CD1c-positive myeloid dendritic cell (primary cell): ENCODE data around the gene ZNF880.
"Not testable (repeated sequence)": the region's sequence is repeated elsewhere in the genome, so short reads cannot be mapped to it uniquely, and the experiment has no call there.

Experiments
- DNase-seq: peaks from one replicate; pipeline ENCODE4 v3.0.0-alpha.2; 2016; ENCODE audit errors: extremely low spot score

Gene ZNF880

DNA sequence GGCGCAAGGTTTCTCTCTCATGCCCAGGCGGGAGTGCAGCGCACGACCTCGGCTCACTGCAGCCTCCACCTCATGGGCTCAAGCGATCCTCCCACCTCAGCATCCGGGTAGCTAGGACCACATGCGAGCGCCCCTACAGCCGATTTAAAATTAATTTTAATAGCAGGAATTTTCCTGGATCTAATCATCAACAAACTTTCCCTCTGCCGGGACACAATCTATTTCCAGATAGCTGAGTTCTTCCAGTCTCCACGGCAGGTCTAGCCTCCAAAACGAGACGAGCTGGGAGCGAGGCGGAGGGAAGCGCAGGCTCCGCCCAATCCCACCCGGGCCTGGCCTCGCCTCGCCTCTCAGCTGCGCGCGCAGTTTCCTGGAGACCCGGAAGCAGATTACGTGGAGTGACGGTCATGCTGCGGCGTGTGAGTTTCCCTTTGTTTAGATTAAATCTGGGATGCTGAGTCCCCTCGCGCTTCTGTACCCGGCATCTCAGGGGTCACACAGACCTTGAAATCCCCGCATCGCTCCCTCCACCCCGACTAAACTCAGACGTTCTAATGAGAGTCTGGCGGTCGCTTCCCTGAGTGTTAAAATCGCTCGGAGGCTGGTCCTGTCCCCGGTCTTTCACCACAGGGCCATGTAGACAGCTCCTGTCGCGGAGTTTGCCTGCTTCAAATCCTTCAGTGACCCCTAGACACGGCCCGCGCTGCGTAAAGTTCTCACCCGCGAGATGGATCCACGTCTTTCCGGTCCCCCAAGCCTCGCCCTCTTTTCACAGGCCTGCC, at the start of gene ZNF880:
TSS of gene ZNF880 (plus strand) at position 365 of the 782 bp plus-strand sequence. CDS start at position 408, 43 bp downstream.
- DNase-seq, result peak; percentile 95

DNA sequence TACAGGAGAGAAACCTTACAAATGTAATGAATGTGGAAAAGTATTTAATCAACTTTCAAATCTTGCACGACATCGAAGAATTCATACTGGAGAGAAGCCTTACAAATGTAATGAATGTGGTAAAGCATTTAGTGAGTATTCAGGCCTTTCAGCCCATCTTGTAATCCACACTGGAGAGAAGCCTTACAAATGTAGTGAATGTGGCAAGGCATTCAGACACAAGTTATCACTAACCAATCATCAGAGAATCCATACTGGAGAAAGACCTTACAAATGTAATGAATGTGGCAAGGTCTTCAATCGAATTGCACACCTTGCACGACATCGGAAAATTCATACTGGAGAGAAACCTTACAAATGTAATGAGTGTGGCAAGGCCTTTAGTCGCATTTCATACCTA, 47.3 kb upstream of the ZNF880 start:
- no peak for DNase-seq

DNA sequence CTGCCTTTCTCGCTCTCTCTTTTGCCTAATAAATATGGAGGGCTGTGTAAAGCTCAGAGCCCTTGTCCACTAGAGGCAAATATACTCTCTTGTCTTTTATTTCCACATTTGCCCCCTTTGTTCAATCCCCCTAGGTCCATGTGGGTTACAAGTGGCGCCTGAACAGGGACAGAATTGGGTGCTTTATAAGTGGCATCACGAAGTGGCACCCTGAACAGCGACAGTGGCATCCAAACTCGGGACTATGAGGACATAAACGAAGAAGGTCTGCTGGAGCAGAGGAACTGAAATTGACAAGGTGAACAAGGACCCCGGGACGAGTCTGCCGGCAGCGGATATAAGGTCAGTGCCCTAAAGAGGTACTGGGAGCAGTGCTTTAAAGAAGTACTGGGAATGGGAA, 38.0 kb upstream of the ZNF880 start:
- no peak for DNase-seq

DNA sequence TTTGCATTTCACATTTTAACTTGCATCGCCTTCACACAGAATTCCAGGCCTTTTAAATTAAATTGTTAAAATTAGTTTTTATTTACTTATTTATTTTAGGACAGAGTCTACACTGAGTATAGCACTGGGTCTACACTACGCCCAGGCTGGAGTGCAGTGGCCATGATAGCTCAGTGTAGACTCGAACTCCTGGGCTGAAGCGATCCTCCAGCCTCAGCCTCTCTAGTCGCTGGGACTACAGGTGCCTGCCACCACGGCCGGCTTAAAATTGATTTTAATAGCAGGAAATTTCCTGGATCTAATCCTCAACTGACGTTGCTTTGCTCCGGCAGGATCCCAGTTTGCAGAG, 34.0 kb upstream of the ZNF880 start:
- DNase-seq, result no peak

DNA sequence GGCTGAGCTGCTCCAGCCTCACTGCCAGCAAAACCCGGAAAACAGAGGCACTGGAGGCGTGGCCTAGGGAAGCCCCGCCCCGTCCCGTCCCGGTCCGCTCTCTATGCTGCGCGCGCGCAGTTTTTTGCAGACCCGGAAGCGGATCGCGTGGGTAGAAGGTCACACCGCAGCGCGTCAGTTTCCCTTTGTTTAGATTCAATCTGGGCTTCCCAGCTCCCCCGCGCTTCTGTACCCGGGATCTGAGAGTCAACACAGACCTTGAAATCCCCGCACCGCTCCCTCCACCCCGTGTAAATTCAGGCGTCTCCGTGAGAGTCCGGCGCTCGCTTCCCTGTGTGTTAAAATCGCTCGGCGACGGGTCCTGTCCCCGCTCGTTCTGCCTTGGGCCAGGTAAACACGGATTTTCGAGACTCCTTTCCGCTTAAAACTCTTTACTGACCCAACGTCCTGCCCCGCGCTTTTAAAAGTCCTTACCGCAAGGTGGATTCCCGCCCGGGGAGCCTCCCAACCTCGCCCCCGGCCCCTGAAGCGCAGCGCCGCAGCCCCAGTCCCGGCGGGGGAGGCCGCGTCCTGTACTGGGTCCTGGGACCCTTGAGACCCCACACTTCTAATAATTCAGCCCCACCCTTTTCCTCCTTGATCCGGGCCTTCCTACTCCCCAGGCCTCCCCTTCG, 33.5 kb upstream of the ZNF880 start, which contains the start of gene ZNF610:
TSS of gene ZNF610 (plus strand) at position 127 of the 674 bp plus-strand sequence. CDS start 12,930 bp downstream, outside the sequence.
- peak; percentile 95 for DNase-seq

DNA sequence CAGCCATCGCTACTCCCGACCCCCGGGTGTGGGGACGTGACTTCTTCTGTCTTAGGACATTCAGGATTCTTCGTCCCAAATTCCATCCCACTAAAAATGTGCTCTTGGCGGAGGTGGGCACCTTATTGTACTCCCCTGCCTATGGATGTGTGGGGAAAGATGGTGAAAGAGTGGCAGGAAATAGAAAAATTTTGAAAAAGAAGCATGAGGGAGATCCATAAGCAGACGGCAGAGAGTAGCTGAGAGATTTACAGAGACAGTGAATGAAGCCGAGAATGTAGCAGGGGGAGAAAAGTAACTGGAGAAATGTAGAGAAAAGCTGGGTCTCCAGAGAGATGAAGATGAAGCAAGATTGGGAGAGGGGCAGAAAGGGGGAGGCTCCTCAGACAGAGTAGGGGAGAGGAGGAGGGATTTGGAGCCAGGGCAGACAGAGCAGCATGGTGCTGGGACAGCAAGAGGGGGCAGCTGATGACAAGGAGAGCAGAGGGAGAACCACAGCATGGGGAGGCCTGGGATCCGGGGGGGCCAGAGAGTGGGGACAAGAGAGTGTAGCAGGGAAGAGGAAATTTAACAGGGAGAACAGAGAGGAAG, 32.8 kb upstream of the ZNF880 start:
- DNase-seq, result no peak

DNA sequence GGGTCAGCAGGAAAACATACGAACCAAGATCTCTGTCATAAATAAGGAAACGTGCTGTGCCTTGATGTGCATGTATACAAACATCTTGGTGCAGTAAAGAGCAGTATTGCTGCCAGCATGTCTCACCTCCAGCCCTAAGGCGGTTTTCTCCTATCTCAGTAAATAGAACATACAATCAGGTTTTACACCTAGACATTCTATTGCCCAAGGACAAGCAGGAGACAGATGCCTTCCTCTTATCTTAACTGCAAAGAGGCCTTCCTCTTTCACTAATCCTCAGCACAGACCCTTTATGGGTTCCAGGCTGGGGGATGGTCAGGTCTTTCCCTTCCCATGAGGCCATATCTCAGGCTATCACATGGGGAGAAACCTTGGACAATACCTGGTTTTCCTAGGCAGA, 30.7 kb upstream of the ZNF880 start:
- DNase-seq, result not testable (repeated sequence)

DNA sequence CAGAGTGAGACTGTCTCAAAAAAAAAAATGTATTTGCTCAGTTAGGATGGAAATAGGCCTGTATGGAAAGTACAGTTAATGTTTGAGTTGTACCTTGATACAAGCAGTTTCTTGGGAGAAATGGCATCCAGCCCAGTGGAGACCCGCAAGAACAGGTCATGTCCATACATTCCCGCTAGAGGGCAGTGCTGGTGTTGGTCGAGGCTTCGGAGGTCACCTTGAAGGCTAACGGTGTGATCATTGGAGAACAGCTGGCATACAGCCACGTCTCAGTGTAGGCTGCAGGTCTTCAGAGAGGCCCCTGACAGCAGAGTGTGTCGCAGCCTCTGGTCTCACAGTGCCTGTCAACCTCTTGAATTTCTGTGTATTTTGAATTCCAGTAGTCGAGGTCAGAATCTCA, 26.2 kb upstream of the ZNF880 start:
- DNase-seq, result peak; percentile 53

DNA sequence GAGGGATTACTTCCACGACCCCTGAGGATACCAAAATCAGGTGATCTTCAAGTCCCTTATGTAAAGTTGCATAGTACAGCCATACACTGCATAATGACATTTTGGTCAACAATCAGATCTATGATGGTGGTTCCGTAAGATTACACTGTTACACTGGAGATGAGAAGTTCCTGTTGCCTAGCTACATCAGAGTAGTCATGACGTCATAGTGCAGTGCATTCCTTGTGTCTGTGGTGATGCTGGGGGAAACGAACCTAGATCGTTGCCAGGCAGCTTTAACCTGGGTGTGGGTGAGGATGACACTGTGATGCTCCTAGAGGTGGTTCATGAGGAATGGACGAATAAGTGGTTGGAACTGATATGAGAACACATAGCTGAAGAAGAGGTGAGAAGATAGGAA, 24.6 kb upstream of the ZNF880 start:
- DNase-seq, result no peak

DNA sequence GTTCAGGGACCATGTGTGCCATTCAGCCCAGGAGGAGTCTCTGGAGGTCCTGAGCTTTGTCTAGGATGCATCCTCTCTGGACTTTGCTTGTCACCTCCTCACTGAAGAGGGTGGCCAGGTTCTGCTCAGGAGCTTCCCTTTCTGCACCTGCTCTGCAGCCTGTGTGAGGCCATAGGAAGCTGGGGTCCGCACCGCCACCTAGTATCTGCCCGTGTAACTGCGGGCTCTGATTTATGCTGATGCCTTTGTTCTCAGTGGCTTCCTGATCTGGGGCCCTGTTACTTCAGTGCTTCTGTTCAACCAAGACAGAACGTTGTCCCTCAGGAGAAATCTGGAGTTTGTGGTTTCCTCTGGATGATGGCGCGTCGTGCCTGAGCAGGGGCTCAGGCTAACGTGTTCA, 18.2 kb upstream of the ZNF880 start:
- no peak for DNase-seq

DNA sequence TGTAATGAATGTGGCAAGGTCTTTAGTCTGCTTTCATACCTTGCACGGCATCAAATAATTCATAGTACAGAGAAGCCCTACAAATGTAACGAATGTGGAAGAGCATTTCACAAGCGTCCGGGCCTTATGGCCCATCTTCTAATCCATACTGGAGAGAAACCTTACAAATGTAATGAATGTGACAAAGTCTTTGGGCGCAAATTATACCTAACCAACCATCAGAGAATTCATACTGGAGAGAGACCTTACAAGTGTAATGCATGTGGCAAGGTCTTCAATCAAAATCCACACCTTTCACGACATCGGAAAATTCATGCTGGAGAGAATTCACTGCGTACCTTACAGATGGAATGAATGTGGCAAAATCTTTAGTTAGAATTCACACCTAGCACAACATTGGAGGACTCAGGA, 3.3 kb upstream of the ZNF880 start:
- no peak for DNase-seq

DNA sequence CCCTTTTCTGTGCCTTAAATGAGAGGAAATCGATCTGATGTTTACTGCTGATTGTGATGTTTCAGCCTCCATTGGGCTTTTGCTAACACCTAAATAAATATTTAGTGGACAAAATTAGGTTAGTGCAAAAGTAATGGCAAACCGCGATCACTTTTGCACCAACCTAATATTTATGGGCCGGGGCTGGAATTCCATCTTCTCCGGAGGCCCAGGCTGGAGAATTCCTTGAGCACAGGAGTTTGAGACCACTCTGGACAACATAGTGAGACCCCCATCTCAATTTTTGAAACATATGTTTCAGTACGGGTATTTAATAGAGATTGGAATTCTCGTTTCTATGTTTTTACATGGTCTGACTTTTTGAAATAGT, 603 bp downstream of the ZNF880 start:
- no peak for DNase-seq

DNA sequence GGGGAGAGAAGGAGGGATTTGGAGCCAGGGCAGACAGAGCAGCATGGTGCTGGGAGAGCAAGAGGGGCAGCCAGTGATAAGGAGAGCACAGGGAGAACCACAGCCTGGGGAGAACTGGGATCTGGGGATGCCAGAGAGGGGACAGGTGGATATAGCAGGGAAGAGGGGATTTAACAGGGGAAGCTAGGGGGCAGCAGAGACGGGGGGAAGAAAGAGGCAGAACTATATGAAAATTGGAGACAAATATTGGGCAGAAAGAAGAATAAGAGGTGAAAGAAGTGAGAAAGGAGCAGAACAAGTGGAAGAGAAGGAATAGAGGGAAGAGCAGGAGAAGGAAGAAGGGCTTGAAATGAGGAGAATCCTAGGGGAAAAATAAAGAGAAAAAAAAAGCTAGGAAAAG, 21.4 kb downstream of the ZNF880 start:
- no peak for DNase-seq

DNA sequence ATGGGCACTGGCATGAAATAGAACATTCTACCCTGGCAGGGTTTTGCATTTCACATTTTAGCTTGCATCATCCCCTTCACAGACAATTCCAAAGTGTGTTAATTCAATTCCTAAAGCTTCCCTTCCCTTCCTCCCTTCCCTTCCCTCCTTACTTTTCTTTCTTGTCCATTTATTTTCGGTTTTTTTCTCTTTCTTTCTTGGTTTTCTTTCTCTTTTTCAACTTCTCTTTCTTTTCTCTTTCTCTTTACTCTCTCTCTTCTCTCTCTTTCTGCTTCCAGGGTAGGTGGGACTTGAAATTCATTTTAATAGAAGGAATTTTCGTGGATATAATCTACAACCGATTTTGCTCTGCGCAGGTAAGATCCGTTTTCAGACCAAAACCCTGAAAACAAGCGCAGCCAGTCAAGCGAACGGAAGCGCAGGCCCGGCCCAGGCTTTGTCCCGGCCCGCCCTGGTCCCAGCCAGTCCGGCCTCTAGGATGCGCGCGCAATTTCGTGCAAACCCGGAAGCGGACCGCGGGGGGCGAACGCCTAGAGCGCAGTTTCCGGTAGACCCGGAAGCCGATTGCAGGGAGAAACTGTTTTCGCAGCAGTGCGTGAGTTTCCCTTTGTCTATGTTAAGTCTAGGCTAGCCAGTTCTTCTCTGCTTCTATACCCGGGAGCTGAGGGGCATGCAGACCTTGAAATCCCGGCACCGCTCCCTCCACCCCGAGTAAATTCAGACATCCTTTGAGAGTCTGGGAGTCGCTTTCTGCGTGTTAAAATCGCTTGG, 27.8 kb downstream of the ZNF880 start, which contains the start of gene ZNF528:
TSS of gene ZNF528 (plus strand) at position 540 of the 771 bp plus-strand sequence. CDS start 4,165 bp downstream, outside the sequence.
- DNase-seq, result peak; percentile 95

DNA sequence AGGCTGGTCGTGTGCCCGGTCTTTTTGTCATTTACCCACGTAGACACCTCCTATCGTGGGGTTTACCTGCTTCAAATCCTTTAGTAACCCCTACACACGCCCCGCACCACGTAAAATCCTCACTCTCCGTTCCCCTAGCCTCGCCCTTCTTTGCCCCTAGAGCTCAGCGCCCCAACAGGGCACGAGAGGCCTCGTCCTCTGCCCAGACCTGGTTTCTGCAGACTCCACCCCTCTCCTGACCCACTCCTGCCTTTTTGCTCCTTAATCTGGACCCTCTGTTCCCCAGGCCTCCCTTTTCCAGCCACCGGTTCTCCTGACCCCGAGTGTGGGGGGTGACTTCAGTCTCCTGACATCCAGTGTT, 28.3 kb downstream of the ZNF880 start:
- peak; percentile 1 for DNase-seq

DNA sequence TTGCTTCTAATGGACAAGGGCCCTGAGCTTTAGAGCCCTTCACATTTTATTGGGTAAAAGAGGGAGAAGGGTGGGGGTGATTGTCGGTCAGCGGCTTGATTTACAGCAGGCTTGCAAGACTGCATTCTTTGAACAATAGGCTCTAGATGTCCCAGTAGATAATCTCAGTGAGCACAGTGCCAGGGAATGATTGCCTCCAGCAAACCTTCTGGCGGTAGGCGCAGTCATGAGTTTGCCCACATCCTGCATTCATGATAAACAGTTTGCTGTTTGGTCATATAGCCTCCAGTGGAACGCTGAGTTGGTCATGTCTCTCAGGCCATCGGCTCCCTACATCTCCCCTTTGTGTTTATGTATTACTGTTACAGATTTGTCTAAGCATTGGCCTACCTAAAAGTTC, 40.6 kb downstream of the ZNF880 start:
- DNase-seq, result no peak

DNA sequence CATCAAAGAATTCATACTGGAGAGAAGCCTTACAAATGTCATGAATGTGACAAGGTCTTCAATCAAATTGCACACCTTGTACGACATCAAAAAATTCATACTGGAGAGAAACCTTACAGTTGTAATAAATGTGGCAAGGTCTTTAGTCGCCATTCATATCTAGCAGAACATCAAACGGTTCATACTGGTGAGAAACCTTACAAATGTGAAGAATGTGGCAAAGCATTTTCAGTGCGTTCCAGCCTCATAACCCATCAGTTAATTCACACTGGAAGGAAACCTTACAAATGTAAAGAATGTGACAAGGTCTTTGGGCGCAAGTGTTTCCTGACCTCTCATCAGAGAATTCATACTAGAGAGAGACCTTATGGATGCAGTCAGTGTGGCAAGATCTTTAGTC, 46.0 kb downstream of the ZNF880 start:
- no peak for DNase-seq

DNA sequence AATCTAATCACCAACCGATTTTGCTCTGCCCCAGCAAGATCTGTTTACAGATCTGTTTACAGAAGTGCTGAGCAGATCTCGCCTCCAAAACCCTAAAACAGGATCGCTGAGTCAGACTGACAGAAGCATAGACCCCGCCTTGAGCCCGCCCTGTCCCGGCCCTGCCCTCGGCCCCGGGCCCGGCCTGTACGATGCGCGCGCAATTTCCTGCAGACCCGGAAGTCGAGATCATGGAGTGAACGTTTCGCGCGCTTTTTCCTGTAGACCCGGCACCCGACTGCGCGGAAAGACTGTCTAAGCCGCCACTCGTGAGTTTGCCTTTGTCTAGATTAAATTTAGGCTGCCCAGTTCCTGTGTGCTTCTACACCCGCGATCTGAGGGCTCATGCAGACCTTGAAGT, 59.2 kb downstream of the ZNF880 start, which contains the start of gene ZNF534:
TSS of gene ZNF534 (plus strand) at position 212 of the 400 bp plus-strand sequence. CDS start 2,327 bp downstream, outside the sequence.
- no peak for DNase-seq
